Activated CD8-positive, alpha-beta memory T cell treated with anti-CD3 and anti-CD28 coated beads, Interleukin-2, amount 50 U/mL, for 48 hours (primary cell): ENCODE data around the gene ZNF749.
"Not testable (repeated sequence)": the region's sequence is repeated elsewhere in the genome, so short reads cannot be mapped to it uniquely, and the experiment has no call there.

Source experiments
- DNase-seq: peaks from one replicate; pipeline ENCODE4 v3.0.0-alpha.2; 2020

Gene ZNF749

GRCh38 chr19:57473646-57474045, 38.5 kb downstream of the ZNF749 start:
- no peak for DNase-seq

GRCh38 chr19:57477191-57478008, 42.3 kb downstream of the ZNF749 start, which contains the start of gene ZNF772:
Gene ZNF772 (minus strand): TSS chr19:57477566. CDS start chr19:57477309, 257 bp downstream.
- peak; percentile 85 for DNase-seq

GRCh38 chr19:57487477-57488298, 52.6 kb downstream of the ZNF749 start, which contains the start of gene ZNF419:
Gene ZNF419 (plus strand): TSS chr19:57487750. CDS start chr19:57487951, 201 bp downstream.
- peak; percentile 94 for DNase-seq

GRCh38 chr19:57488299-57488644, 53.1 kb downstream of the ZNF749 start:
- not testable (repeated sequence) for DNase-seq
